OCI-LY7 (cell line): Measurements from ENCODE around the gene B4GALT6. TPM values are rescaled to one million over a fixed set of nuclear protein-coding genes. Genes with fewer than 3 reads are reported as not detected.

Experiments used
- BruUV-seq: library from RNA; stranded (reverse); fragments of 400-500 nt; replicated peaks from 2 replicates; lab custom pipeline; 2021; lab: Mats Ljungman, UMichigan
- CTCF ChIA-PET: fragments of 300-600 bp; sonication (Branson Sonifier 250); formaldehyde crosslinking; loops from one replicate; lab custom pipeline; 2022; ENCODE audit warnings: antibody characterized with exemption; ENCODE audit not compliant: unreplicated experiment; lab: Charles Lee
- POLR2A ChIA-PET: fragments of 300-600 bp; sonication (Branson Sonifier 250); formaldehyde crosslinking; loops from one replicate; lab custom pipeline; 2022; ENCODE audit warnings: antibody characterized with exemption; lab: Charles Lee
- DNase-seq: peaks from one replicate; pipeline ENCODE4 v3.0.0-alpha.2; 2015; ENCODE audit warnings: low spot score
- H2AFZ ChIP-seq: fragments of 200-600 bp; sonication (generic), shearing (Covaris generic); 2 replicates; pipeline ENCODE4 v1.6.1; 2014; ENCODE audit warnings: mild to moderate bottlenecking, antibody characterized with exemption, low read length, moderate library complexity
- H3K27ac ChIP-seq: fragments of 200-600 bp; sonication (generic); 2 replicates; pipeline ENCODE4 v1.5.1; 2014; ENCODE audit warnings: mixed run types, low read depth, mild to moderate bottlenecking, moderate library complexity, low read length, inconsistent platforms; ENCODE audit not compliant: poor library complexity, severe bottlenecking
- H3K36me3 ChIP-seq: fragments of 200-600 bp; sonication (generic); 2 replicates; pipeline ENCODE4 v1.6.1; 2014; ENCODE audit warnings: mild to moderate bottlenecking, antibody characterized with exemption, low read length, moderate library complexity, mixed read lengths; ENCODE audit not compliant: insufficient read depth
- H3K4me1 ChIP-seq: fragments of 200-600 bp; sonication (generic); 2 replicates; pipeline ENCODE4 v1.5.1; 2014; ENCODE audit warnings: mild to moderate bottlenecking, low read length; ENCODE audit not compliant: insufficient read depth, poor library complexity, severe bottlenecking
- H3K4me2 ChIP-seq: fragments of 200-600 bp; sonication (generic); 2 replicates; pipeline ENCODE4 v1.6.1; 2014; ENCODE audit warnings: mild to moderate bottlenecking, low read length
- H3K4me3 ChIP-seq: fragments of 200-600 bp; sonication (generic); 2 replicates; pipeline ENCODE4 v1.5.1; 2014; ENCODE audit warnings: mild to moderate bottlenecking, low read depth, low read length; ENCODE audit not compliant: poor library complexity, severe bottlenecking
- H3K79me2 ChIP-seq: fragments of 200-600 bp; sonication (generic); 2 replicates; pipeline ENCODE4 v1.6.1; 2016; ENCODE audit warnings: low read depth, mild to moderate bottlenecking, low read length, moderate library complexity, mixed read lengths; ENCODE audit not compliant: insufficient read depth
- H3K9me2 ChIP-seq: fragments of 200-600 bp; sonication (generic); 2 replicates; pipeline ENCODE4 v1.6.1; 2016; ENCODE audit warnings: mild to moderate bottlenecking, low read length, mixed read lengths; ENCODE audit not compliant: insufficient read depth
- H3K9me3 ChIP-seq: fragments of 200-600 bp; sonication (generic); 2 replicates; pipeline ENCODE4 v1.6.1; 2014; ENCODE audit warnings: mild to moderate bottlenecking, mixed run types, low read length, mixed read lengths
- H4K20me1 ChIP-seq: fragments of 200-600 bp; sonication (generic); 2 replicates; pipeline ENCODE4 v1.6.1; 2014; ENCODE audit warnings: mild to moderate bottlenecking, antibody characterized with exemption, low read length, moderate library complexity, mixed read lengths; ENCODE audit not compliant: insufficient read depth
- CTCF ChIP-seq: fragments of 200-600 bp; sonication (generic); conservative IDR thresholded peaks from 2 replicates; pipeline ENCODE4 v1.5.1; 2014; ENCODE audit warnings: mild to moderate bottlenecking, antibody characterized with exemption, low read length, moderate library complexity, mixed read lengths
- EZH2phosphoT487 ChIP-seq: fragments of 200-600 bp; sonication (generic); IDR thresholded peaks from 2 replicates; pipeline ENCODE4 v1.6.1; 2018; ENCODE audit warnings: low read depth, borderline replicate concordance, mild to moderate bottlenecking, mixed run types, antibody characterized with exemption, low read length, moderate library complexity, mixed read lengths
- intact Hi-C: fragments of 100-400 bp; cut with micrococcal nuclease; formaldehyde crosslinking; loops from one replicate; pipeline ENCODE4 v1.10.0; 2022; ENCODE audit not compliant: unreplicated experiment
- total RNA-seq, 2 experiments: library from RNA; depleted of rRNA in 1 of 2; stranded (reverse); fragments of >200 nt in 1 of 2; shearing (Covaris generic) in 1 of 2; gene quantifications; 2 replicates each; pipeline ENCODE4 v1.2.3, GENCODE V29; 2014 to 2022

B4GALT6 gene
- total RNA-seq, 2 experiments from 2014 or later, result 5.5 to 22.8 TPM

- Histone ChIP-seq H4K20me1 (no peaks in the 10 kb centered on the region), H3K79me2 (peaks cover 73% of the 10 kb centered on the region), H3K4me1 (peaks cover 29% of the 10 kb centered on the region), H3K27ac (no peak overlapping the region), H3K36me3 (no peaks in the 10 kb centered on the region), H3K4me2 (no peak overlapping the region), H3K4me3 (no peak overlapping the region), H3K9me2 (no peaks in the 10 kb centered on the region), H3K9me3 (no peaks in the 10 kb centered on the region), H2AFZ (no peak overlapping the region)
- no peak for DNase-seq
- intact Hi-C loops, result no loop called here
- POLR2A ChIA-PET, result no interaction called here
- TF ChIP-seq CTCF (no peak), EZH2phosphoT487 (no peak)
- BruUV-seq, result no TSS peak
- CTCF ChIA-PET, result no interaction called here
Measured at GRCh38 chr18:31677592-31677991, 6.8 kb downstream of the B4GALT6 start.

- Histone ChIP-seq H3K27ac (no peak overlapping the region), H4K20me1 (no peaks in the 10 kb centered on the region), H3K4me3 (no peak overlapping the region), H3K36me3 (no peaks in the 10 kb centered on the region), H3K9me2 (no peaks in the 10 kb centered on the region), H2AFZ (no peak overlapping the region), H3K4me1 (peaks cover 14% of the 10 kb centered on the region), H3K9me3 (no peaks in the 10 kb centered on the region), H3K79me2 (peaks cover 54% of the 10 kb centered on the region), H3K4me2 (no peak overlapping the region)
- no TSS peak for BruUV-seq
- ChIA-PET CTCF (interaction anchor here (0.6 kb wide), 1 partner anchor 344 kb away, joined by 3 read pairs; no protein-coding TSS in a partner anchor), POLR2A (no interaction called here)
- DNase-seq, result no peak
- TF ChIP-seq CTCF (no peak), EZH2phosphoT487 (no peak)
- intact Hi-C loops, result no loop called here
Measured at GRCh38 chr18:31675404-31675803, 9.0 kb downstream of the B4GALT6 start.

- DNase-seq, result no peak
- CTCF ChIA-PET, result no interaction called here
- POLR2A ChIA-PET, result no interaction called here
- Histone ChIP-seq H2AFZ (no peak overlapping the region), H3K36me3 (0 out of 2 replicates have a peak, but pooled peaks cover 3% of the 10 kb centered on the region), H3K4me2 (peak overlapping the region; percentile 9; the same call in 1 of the 2 replicates), H3K27ac (no peak overlapping the region), H3K4me3 (no peak overlapping the region), H3K79me2 (peaks cover 32% of the 10 kb centered on the region; the same call in 1 of the 2 replicates), H3K9me2 (no peaks in the 10 kb centered on the region), H3K9me3 (no peaks in the 10 kb centered on the region), H4K20me1 (no peaks in the 10 kb centered on the region), H3K4me1 (peaks cover 14% of the 10 kb centered on the region)
- intact Hi-C loops, result no loop called here
- TF ChIP-seq EZH2phosphoT487, result no peak
- TF ChIP-seq CTCF, result no peak
- BruUV-seq, result no TSS peak
Measured at GRCh38 chr18:31672628-31673135, 11.7 kb downstream of the B4GALT6 start.
